A673 (cell line): ENCODE measurements around the gene ARMH3. TPM values are rescaled to one million over a fixed set of nuclear protein-coding genes. Genes with fewer than 3 reads are reported as not detected.

Source experiments
- BruUV-seq: library from RNA; stranded (reverse); fragments of 400-500 nt; replicated peaks from 2 replicates; lab custom pipeline; 2021; lab: Mats Ljungman, UMichigan
- CTCF ChIA-PET: fragments of 300-600 bp; sonication (Branson Sonifier 250); formaldehyde crosslinking; loops from one replicate; lab custom pipeline; 2022; ENCODE audit warnings: antibody characterized with exemption; lab: Charles Lee
- POLR2A ChIA-PET: fragments of 300-600 bp; sonication (Branson Sonifier 250); formaldehyde crosslinking; loops from one replicate; lab custom pipeline; 2022; ENCODE audit warnings: antibody characterized with exemption; ENCODE audit not compliant: low non-redundant PET; lab: Charles Lee
- DNase-seq: peaks from one replicate; pipeline ENCODE4 v3.0.0-alpha.2; 2015; ENCODE audit warnings: low spot score
- H3K27ac ChIP-seq: fragments of 200-600 bp; sonication (generic); 2 replicates; pipeline ENCODE4 v1.5.1; 2016; ENCODE audit warnings: mixed run types, low read depth, mild to moderate bottlenecking, mixed read lengths, antibody characterized with exemption, low read length; ENCODE audit not compliant: poor library complexity, severe bottlenecking
- H3K27me3 ChIP-seq: fragments of 200-600 bp; sonication (generic); replicated peaks from 2 replicates; pipeline ENCODE4 v1.6.1; 2017; ENCODE audit warnings: mixed run types, low read depth, mild to moderate bottlenecking, mixed read lengths, antibody characterized with exemption, low read length; ENCODE audit not compliant: insufficient read depth, poor library complexity
- H3K36me3 ChIP-seq: fragments of 200-600 bp; sonication (generic); 2 replicates; pipeline ENCODE4 v1.6.1; 2016; ENCODE audit warnings: mixed run types, mild to moderate bottlenecking, mixed read lengths, antibody characterized with exemption, low read length; ENCODE audit not compliant: insufficient read depth, poor library complexity, severe bottlenecking
- H3K4me1 ChIP-seq: fragments of 200-600 bp; sonication (generic); 2 replicates; pipeline ENCODE4 v1.6.1; 2017; ENCODE audit warnings: mixed run types, mild to moderate bottlenecking, mixed read lengths, antibody characterized with exemption, low read length; ENCODE audit not compliant: insufficient read depth, poor library complexity, severe bottlenecking
- H3K4me3 ChIP-seq: fragments of 200-600 bp; sonication (generic); 2 replicates; pipeline ENCODE4 v1.5.1; 2016; ENCODE audit warnings: low read depth, mixed run types, mild to moderate bottlenecking, mixed read lengths, low read length; ENCODE audit not compliant: poor library complexity, severe bottlenecking
- H3K9me3 ChIP-seq: fragments of 200-600 bp; sonication (generic); 2 replicates; pipeline ENCODE4 v1.6.1; 2016; ENCODE audit warnings: mixed run types, low read depth, mild to moderate bottlenecking, mixed read lengths, antibody characterized with exemption, low read length; ENCODE audit not compliant: poor library complexity, severe bottlenecking
- CTCF ChIP-seq: fragments of 300-800, 200-600 bp; sonication (generic); conservative IDR thresholded peaks from 2 replicates; pipeline ENCODE4 v1.5.1; 2017; ENCODE audit warnings: low read depth, mild to moderate bottlenecking, antibody characterized with exemption, low read length, moderate library complexity, mixed read lengths
- EZH2 ChIP-seq: fragments of 200-600 bp; sonication (generic); IDR thresholded peaks from 2 replicates; pipeline ENCODE4 v1.6.1; 2017; ENCODE audit warnings: borderline replicate concordance, low read depth, mild to moderate bottlenecking, mixed read lengths, antibody characterized with exemption, low read length; ENCODE audit not compliant: poor library complexity, severe bottlenecking
- intact Hi-C: fragments of 100-400 bp; cut with micrococcal nuclease; formaldehyde crosslinking; loops from one replicate; pipeline ENCODE4 v1.10.0; 2022; ENCODE audit not compliant: unreplicated experiment
- total RNA-seq: library from RNA; stranded (reverse); gene quantifications from 2 replicates; pipeline ENCODE4 v1.2.3, GENCODE V29; 2021

The ARMH3 gene
- total RNA-seq, 1 experiment from 2014 or later = 17.8 TPM

GRCh38 chr10:101925027-101925426 is 130.9 kb downstream of the ARMH3 start:
- CTCF ChIA-PET = no interaction called here
- intact Hi-C loops = no loop called here
- DNase-seq = no peak

GRCh38 chr10:101923256-101923655 is 132.7 kb downstream of the ARMH3 start:
- no peak for DNase-seq
- no peaks in the 10 kb centered on the region for H3K4me1 ChIP-seq
- H3K9me3 ChIP-seq = no peaks in the 10 kb centered on the region
- no peak overlapping the region for H3K4me3 ChIP-seq
- TF ChIP-seq CTCF = no peak
- no peak for TF ChIP-seq EZH2
- no peaks in the 10 kb centered on the region for H3K36me3 ChIP-seq
- ChIA-PET CTCF (interaction anchor here (0.5 kb wide), 1 partner anchor 108 kb away, joined by 3 read pairs; no protein-coding TSS in a partner anchor), POLR2A (no interaction called here)
- intact Hi-C loops = no loop called here
- BruUV-seq = no TSS peak
- no peak overlapping the region for H3K27ac ChIP-seq
- no peaks in the 10 kb centered on the region for H3K27me3 ChIP-seq

More at GRCh38 chr10:101925027-101925426, 130.9 kb downstream of the ARMH3 start:
- no peaks in the 10 kb centered on the region for H3K4me1 ChIP-seq
- no TSS peak for BruUV-seq
- H3K4me3 ChIP-seq = no peak overlapping the region
- H3K9me3 ChIP-seq = no peaks in the 10 kb centered on the region
- H3K27ac ChIP-seq = no peak overlapping the region
- no peaks in the 10 kb centered on the region for H3K36me3 ChIP-seq
- H3K27me3 ChIP-seq = no peaks in the 10 kb centered on the region
- TF ChIP-seq CTCF = no peak
- TF ChIP-seq EZH2 = no peak
- POLR2A ChIA-PET = no interaction called here

GRCh38 chr10:101922846-101923245 is 133.1 kb downstream of the ARMH3 start:
- Histone ChIP-seq H3K36me3 (no peaks in the 10 kb centered on the region), H3K4me3 (no peak overlapping the region), H3K27ac (no peak overlapping the region), H3K9me3 (no peaks in the 10 kb centered on the region), H3K27me3 (no peaks in the 10 kb centered on the region), H3K4me1 (no peaks in the 10 kb centered on the region)
- CTCF ChIA-PET = interaction anchor here (0.5 kb wide), 1 partner anchor 109 kb away, joined by 3 read pairs; no protein-coding TSS in a partner anchor
- DNase-seq = no peak
- POLR2A ChIA-PET = no interaction called here
- intact Hi-C loops = no loop called here
- no TSS peak for BruUV-seq
- no peak for TF ChIP-seq EZH2
- no peak for TF ChIP-seq CTCF
